DMS153 (cell line): ENCODE data around the gene HNRNPA1L2.
A peak's percentile ranks its signal among the peaks of the same experiment; 100 is the strongest.
"Not testable (repeated sequence)": the region's sequence is repeated elsewhere in the genome, so short reads cannot be mapped to it uniquely, and the experiment has no call there.

Source experiments
- DNase-seq: peaks from one replicate; lab custom pipeline; 2025; lab: John Stamatoyannopoulos, UW

Gene HNRNPA1L2

GRCh38 chr13:52646967-52647366 is 4.7 kb downstream of the HNRNPA1L2 start:
- DNase-seq, result no peak

GRCh38 chr13:52650731-52651130 is 8.5 kb downstream of the HNRNPA1L2 start:
- DNase-seq, result no peak

- peak; percentile 56 for DNase-seq
Observed at GRCh38 chr13:52651897-52652195, 9.6 kb downstream of the HNRNPA1L2 start.

- DNase-seq, result peak; percentile 97
Observed at GRCh38 chr13:52652196-52652979, 10.2 kb downstream of the HNRNPA1L2 start, which contains the start of gene SUGT1. TSS of gene SUGT1 (plus strand) at chr13:52652836. CDS start at chr13:52652921, 85 bp downstream.

- DNase-seq, result no peak
Observed at GRCh38 chr13:52652980-52653303, 10.7 kb downstream of the HNRNPA1L2 start.

GRCh38 chr13:52659340-52659739 is 17.1 kb downstream of the HNRNPA1L2 start:
- DNase-seq, result no peak

- no peak for DNase-seq
Observed at GRCh38 chr13:52664272-52664671, 22.0 kb downstream of the HNRNPA1L2 start.

- peak; percentile 4 for DNase-seq
Observed at GRCh38 chr13:52665325-52665724, 23.1 kb downstream of the HNRNPA1L2 start.

- DNase-seq, result no peak
Observed at GRCh38 chr13:52669677-52670076, 27.4 kb downstream of the HNRNPA1L2 start.

GRCh38 chr13:52670726-52671125 is 28.5 kb downstream of the HNRNPA1L2 start:
- no peak for DNase-seq

GRCh38 chr13:52673465-52673864 is 31.2 kb downstream of the HNRNPA1L2 start:
- no peak for DNase-seq

GRCh38 chr13:52677823-52678222 is 35.6 kb downstream of the HNRNPA1L2 start:
- no peak for DNase-seq

GRCh38 chr13:52685806-52686205 is 43.6 kb downstream of the HNRNPA1L2 start:
- DNase-seq, result not testable (repeated sequence)

GRCh38 chr13:52686376-52686775 is 44.1 kb downstream of the HNRNPA1L2 start:
- DNase-seq, result no peak
